Activated CD4-positive, alpha-beta T cell treated with anti-CD3 and anti-CD28 coated beads, Interleukin-2, Interleukin-4, amounts not matched to agents 100 ng/mL and 50 ng/mL, durations not matched to agents 16 hours and 8 hours (primary cell): ENCODE results near the gene STX18.
"Not testable (repeated sequence)": the region's sequence is repeated elsewhere in the genome, so short reads cannot be mapped to it uniquely, and the experiment has no call there.

Experiments
- DNase-seq: peaks from one replicate; pipeline ENCODE4 v3.0.0-alpha.2; 2020; ENCODE audit warnings: low spot score

STX18 gene

GRCh38 chr4:4479366-4479765, 62.5 kb downstream of the STX18 start:
- DNase-seq = no peak

DNA sequence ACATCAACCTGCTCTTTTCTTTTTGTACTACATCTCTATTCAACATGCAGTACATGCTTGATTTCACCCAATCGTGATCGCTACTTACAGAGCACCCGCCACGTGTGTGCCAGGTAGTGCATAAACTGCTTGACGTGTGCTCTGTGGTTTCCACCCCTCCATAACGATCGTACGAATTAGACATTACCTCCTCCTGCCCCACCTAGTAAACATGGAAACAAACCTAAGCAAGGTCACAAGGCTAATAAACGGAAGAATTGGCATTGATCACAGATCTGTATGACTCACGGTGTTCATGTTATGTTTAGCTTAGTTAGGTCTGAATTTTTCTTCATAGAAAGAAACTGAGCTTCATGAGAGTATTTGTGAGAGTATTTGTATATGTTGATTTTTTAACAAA, 64.1 kb downstream of the STX18 start:
- DNase-seq = no peak

DNA sequence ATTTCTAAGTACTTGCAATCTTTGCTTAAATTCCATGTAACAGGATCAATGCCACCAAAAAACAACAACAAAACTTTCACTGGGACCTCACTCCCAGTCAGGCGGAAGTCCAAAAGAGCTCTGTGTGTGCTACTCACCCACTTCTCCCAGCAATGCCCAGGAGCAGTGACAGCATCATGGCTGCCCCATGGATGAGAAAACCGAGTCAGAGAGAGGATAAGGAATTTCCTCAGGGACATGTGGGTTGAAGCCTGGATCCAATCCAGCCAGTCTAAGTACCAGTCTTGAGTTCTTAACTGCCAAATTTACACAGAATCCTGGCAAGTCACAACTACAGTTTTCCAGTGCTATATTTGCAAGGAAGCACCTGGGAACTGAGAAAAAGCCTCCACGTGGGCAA, 64.5 kb downstream of the STX18 start:
- no peak for DNase-seq

DNA sequence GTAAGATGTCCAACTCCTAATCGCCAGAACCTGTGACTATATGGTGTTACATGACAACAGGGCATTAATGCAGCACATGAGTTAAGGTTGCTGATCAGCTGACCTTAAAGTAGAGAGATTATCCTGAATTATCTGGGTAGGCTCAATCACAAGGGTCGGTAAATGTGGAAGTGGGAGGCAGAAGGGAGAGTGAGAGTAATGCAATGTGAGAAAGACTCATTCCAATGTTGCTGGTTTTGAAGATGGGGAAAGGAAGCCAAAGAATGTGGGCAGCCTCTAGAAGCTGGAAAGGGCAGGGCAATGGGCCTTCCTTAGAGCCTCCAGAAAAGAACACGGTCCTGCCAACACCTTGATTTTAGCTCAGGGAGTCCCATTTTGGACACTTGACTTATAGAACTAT, 67.4 kb downstream of the STX18 start:
- no peak for DNase-seq

DNA sequence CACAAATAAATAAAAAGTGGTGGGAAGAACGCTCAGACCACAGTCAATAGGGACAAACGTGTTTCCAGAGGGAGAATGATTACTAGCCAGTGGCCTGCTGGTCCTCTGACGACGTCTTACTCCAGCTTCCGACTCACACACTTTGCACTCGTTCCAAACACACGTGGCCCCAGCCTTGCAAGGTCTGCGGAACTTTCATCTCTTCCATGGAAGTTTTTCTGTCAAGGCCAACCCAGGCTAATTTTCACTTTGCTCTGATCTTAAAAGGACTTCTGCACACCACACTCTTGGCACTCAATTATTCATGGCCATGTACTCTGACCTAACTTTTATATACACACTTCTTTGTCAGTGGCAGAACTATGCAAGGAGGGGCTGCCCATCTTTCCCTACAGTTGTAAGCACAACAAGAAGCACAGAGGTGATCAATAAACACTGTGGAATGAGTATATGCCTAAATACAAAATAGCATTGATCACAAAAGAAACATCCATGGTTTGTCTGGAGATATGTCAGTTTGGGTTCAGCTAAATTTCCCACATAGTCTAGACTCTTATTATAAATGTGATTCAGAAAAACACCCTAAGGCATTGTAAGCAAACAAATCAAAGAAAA, 69.4 kb downstream of the STX18 start:
- no peak for DNase-seq

GRCh38 chr4:4471195-4471594, 70.7 kb downstream of the STX18 start:
- no peak for DNase-seq

- DNase-seq = no peak
Observed at GRCh38 chr4:4470208-4470607, 71.6 kb downstream of the STX18 start.

GRCh38 chr4:4465238-4465637, 76.6 kb downstream of the STX18 start:
- not testable (repeated sequence) for DNase-seq

GRCh38 chr4:4462970-4463369, 78.9 kb downstream of the STX18 start:
- DNase-seq = no peak

DNA sequence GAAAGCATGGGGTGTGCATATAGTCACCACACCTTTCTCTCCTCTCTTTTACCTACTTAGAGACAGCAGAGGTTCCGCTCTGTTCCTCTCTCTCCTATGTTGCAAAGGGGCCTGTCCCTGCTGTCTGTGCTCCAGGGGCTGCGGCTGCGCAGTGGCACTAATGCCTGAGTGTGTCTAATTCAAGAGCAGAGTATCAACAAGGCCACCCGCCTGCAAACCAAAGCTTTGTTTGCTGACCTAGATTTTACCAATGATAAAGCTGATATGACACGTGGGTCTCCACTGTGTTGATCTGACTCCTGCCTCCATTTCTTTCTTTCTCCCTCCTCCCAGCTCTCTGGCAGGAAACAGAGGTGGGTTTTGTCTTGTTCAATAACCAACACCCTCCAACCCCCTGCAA, 80.0 kb downstream of the STX18 start:
- peak; percentile 18 for DNase-seq

DNA sequence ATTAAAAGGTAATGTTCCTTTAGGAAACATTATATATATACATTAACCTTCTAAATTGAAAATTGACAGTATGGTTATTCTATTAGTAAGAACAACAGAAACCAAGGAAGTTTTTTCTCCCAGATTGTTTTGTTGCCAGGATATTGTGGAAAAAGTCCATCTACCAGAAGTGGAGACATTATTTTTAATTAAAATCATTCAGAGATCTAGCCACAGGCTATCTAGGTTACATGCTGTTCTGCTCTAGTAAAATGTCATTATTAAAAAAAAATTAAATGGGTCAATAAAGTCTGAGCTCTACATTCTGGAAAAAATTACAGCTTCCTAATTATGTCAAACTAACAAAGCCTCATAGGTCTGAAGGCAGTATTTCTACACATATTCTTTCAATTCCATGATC, 80.7 kb downstream of the STX18 start:
- DNase-seq = no peak

GRCh38 chr4:4460759-4461158, 81.1 kb downstream of the STX18 start:
- DNase-seq = peak; percentile 47

GRCh38 chr4:4459181-4459580, 82.7 kb downstream of the STX18 start:
- no peak for DNase-seq

DNA sequence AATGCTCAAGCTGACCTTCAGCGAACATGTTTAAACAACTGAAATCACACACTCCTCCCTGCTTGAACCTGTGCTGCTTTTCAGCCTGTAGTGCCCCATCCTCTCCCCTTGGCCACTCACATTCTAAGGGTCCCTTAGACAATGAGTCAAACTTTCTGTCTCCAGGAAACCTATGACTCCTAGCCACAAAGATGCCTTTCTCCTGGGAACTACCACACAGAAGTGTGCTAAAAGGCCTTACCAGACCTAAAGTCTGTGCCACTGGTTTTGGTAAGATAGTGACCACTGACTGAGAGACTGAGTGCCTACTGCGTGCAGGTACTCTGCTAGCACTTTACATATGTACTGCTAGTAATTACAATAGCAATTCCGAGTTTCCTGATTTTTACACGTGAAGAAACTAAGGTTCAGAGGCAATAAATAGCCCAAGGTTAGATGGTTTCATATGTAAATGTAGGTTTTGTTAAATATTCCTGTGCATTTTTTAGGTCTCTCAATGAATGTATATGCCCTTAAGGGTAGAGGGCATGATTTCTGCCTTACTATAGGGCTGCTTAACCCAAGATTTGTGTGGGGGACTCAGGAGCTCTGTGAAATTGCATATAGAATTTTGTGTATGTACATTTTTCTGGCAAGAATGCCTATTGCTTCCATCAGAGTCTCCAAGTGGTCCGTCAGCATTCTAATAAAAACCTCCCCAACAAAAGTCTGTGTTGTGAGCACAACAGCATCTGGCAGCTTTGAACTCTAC, 83.9 kb downstream of the STX18 start:
- no peak for DNase-seq

- no peak for DNase-seq
Observed at GRCh38 chr4:4456816-4457578, 84.9 kb downstream of the STX18 start.

- no peak for DNase-seq
Observed at GRCh38 chr4:4456351-4456750, 85.5 kb downstream of the STX18 start.

DNA sequence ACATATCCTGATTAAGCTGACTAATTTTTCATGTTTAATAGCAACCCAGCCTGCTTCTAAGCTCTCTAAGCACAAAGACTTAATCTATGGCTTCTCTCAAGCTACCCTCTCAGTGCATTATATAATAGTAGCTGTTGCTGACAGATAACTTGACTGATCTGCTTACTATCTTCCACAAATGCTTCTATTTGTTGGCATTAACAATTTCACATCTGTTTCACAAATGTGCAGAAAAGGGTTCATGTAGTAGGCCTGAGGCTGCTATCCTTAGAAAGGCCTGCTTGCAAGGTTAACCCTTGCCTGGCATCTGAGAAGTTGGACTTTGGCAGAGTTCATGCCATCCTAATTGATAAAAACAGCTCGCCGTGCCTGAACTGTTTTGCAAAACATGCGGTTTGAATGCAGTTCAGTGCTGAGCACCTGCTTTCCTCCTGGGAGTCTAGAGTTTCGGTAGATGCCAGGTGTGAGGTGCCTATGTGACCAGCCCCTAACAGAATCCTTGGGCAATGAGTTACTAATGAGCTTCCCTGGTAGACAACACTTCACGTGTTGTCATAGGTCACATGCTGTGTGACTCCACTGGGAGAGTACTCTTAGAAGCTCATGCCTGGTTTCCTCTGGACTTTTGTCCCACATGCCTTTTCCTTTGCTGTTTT, 86.5 kb downstream of the STX18 start:
- DNase-seq = no peak

DNA sequence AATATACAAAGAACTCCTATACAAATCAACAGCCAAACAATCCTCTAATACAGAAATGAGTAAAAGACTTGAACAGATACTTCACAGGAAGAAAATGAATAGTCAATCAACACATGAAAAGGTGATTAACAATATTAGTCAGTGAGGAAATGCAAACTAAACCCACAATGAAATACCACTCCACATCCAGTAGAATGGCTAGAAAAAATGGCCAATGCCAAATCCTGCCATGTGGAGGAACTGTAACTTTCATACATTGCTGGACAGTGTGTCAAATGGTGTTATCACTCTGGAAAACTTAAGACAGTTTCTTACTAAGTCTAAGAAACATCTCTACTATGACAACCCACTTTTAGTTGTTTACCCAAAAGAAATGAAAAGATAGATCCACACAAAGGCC, 95.4 kb downstream of the STX18 start:
- DNase-seq = peak; percentile 18

DNA sequence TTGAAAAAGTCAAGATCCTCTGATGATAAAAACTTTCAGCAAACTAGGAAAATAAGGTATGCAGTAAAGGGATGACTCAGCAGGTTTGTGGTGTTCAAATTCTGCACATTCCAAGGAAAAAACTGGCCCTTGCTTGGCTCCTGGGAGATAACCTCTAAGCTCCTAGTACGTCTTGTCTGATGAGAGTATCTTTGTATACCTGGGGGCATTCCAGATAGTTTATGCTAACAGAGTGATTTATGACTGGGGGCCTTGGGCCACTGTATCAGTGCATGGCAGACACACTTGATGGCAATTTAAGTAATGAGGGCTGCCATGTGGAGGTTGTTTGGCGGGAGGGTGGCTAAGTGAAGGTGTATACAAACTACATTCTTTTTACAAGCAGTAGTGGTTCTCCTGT, 98.0 kb downstream of the STX18 start:
- no peak for DNase-seq

- peak; percentile 36 for DNase-seq
Observed at GRCh38 chr4:4440333-4441061, 101.4 kb downstream of the STX18 start.

- no peak for DNase-seq
Observed at GRCh38 chr4:4439782-4440181, 102.1 kb downstream of the STX18 start.

DNA sequence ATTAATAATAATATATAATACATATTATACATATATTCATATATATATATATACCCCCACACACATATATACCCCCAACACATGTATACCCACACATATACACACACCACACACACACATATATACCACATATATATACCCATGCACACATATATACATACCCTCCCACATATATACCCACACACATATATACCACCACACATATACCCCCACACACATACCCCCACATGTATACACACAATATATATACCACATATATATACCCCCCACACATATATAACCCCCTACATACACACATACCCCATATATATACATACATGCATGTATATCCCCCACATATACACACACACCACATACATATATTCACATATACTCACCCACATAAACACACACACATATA, 103.0 kb downstream of the STX18 start:
- DNase-seq = no peak
